ENCODE results near the gene ALOX15.
"Not testable (repeated sequence)": the region's sequence is repeated elsewhere in the genome, so short reads cannot be mapped to it uniquely, and the experiment has no call there.

DNA sequence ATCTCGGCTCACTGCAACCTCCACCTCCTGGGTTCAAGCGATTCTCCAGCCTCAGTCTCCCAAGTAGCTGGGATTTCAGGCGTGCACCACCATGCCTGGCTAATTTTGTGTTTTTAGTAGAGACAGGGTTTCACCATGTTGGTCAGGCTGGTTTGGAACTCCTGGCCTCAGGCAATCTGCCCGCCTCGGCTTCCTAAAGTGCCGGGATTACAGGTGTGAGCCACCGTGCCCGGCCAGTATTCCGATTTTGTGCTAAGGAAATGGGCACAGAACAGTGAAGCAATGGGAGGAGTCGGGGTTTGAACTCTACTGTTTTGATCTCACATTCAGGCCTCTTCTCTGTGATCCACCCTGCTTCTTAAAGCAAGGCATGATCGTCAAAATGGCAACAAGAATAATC lies 36.7 kb downstream of the ALOX15 start:
- TF ChIP-seq, protein P1, sequence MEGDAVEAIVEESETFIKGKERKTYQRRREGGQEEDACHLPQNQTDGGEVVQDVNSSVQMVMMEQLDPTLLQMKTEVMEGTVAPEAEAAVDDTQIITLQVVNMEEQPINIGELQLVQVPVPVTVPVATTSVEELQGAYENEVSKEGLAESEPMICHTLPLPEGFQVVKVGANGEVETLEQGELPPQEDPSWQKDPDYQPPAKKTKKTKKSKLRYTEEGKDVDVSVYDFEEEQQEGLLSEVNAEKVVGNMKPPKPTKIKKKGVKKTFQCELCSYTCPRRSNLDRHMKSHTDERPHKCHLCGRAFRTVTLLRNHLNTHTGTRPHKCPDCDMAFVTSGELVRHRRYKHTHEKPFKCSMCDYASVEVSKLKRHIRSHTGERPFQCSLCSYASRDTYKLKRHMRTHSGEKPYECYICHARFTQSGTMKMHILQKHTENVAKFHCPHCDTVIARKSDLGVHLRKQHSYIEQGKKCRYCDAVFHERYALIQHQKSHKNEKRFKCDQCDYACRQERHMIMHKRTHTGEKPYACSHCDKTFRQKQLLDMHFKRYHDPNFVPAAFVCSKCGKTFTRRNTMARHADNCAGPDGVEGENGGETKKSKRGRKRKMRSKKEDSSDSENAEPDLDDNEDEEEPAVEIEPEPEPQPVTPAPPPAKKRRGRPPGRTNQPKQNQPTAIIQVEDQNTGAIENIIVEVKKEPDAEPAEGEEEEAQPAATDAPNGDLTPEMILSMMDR (IDR thresholded peaks at IDR 0.05; ENCODE audit: insufficient read depth, low read length, poor library complexity, severe bottlenecking), result not testable (repeated sequence)
- not testable (repeated sequence) for TF ChIP-seq EZH2phosphoT487 (conservative IDR thresholded peaks at IDR 0.05; ENCODE audit: low read length)

Measured in SU-DHL-6 (cell line).